Endothelial cell of umbilical vein (primary cell): ENCODE measurements around the gene EFCC1.

Experiments
- MYC ChIP-seq: IDR thresholded peaks from one replicate; pipeline ENCODE4 v1.6.1; 2011; ENCODE audit warnings: mild to moderate bottlenecking, low read depth, low read length
- TF ChIP-seq, protein P1 (sequence below), 2 donors: IDR thresholded peaks; 1 replicate in 1 of 2; 2 replicates in 1 of 2; pipeline ENCODE4 v1.5.1; 2011; ENCODE audit warnings: low read length in 2 of 2, mild to moderate bottlenecking in 2 of 2, moderate library complexity in 2 of 2, control low read depth in 1 of 2, inconsistent platforms in 1 of 2, low read depth in 1 of 2; ENCODE audit not compliant: insufficient read depth in 1 of 2; ENCODE audit errors: extremely low read depth in 1 of 2

DNA sequence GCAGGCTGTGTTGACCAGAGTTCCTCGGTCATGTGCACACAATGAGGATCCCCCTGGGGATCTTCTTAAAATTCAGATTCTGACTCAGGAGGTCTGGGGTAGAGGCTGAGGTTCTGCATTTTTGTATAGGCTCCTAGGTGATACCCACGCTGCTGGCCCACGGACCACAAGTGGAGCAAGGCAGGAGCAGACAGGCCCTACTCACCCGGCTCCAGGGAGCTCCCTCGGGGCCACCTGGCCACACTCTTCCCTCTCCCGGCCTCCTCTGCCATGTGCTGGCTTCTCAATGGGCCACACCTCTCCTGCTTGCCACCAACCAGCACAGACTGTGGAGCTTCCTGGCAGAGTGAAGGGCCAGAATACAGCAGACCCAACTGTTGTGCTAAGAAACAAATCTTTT is 83.4 kb downstream of the EFCC1 start:
- TF ChIP-seq, protein P1, sequence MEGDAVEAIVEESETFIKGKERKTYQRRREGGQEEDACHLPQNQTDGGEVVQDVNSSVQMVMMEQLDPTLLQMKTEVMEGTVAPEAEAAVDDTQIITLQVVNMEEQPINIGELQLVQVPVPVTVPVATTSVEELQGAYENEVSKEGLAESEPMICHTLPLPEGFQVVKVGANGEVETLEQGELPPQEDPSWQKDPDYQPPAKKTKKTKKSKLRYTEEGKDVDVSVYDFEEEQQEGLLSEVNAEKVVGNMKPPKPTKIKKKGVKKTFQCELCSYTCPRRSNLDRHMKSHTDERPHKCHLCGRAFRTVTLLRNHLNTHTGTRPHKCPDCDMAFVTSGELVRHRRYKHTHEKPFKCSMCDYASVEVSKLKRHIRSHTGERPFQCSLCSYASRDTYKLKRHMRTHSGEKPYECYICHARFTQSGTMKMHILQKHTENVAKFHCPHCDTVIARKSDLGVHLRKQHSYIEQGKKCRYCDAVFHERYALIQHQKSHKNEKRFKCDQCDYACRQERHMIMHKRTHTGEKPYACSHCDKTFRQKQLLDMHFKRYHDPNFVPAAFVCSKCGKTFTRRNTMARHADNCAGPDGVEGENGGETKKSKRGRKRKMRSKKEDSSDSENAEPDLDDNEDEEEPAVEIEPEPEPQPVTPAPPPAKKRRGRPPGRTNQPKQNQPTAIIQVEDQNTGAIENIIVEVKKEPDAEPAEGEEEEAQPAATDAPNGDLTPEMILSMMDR (IDR thresholded peaks at IDR 0.05; ENCODE audit: extremely low read depth in 1 of 2, insufficient read depth in 1 of 2, low read depth in 1 of 2, low read length in 2 of 2): no peak
- no peak for TF ChIP-seq MYC
